Activated CD8-positive, alpha-beta memory T cell treated with anti-CD3 and anti-CD28 coated beads for 1 hour (primary cell): Measurements from ENCODE around the gene RTEL1.
"Not testable (repeated sequence)": the region's sequence is repeated elsewhere in the genome, so short reads cannot be mapped to it uniquely, and the experiment has no call there.

Experiments
- DNase-seq, 2 donors: peaks; one replicate each; pipeline ENCODE4 v3.0.0-alpha.2; 2020; ENCODE audit warnings: low read depth in 1 of 2; ENCODE audit errors: extremely low read depth in 1 of 2

Gene RTEL1

DNA sequence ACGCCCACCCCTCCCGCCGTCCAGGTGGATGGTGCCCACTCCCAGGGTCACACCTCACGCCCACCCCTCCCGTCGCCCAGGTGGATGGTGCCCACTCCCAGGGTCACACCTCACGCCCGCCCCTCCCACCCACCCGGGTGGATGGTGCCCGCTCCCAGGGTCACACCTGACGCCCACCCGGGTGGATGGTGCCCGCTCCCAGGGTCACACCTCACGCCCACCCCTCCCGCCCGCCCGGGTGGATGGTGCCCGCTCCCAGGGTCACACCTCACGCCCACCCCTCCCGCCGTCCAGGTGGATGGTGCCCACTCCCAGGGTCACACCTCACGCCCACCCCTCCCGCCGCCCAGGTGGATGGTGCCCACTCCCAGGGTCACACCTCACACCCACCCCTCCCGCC is 7.6 kb upstream of the RTEL1 start:
- DNase-seq: not testable (repeated sequence)

DNA sequence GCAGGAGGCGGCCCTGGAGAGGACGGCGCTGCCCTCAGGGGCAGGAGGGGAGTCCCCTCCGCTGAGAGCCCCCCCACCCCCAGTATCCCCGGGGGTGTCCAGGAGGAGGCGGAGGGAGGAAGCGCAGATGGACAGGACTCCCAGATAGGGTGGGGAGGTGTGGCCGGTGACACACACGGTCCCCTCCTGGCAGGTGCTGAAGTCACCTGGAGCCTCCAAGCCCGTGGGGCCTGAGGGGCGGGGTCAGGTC is 6.2 kb upstream of the RTEL1 start:
- DNase-seq: no peak

- DNase-seq: no peak
These were observed 5.7 kb upstream of the RTEL1 start for GRCh38 chr20:63652192-63652980.

DNA sequence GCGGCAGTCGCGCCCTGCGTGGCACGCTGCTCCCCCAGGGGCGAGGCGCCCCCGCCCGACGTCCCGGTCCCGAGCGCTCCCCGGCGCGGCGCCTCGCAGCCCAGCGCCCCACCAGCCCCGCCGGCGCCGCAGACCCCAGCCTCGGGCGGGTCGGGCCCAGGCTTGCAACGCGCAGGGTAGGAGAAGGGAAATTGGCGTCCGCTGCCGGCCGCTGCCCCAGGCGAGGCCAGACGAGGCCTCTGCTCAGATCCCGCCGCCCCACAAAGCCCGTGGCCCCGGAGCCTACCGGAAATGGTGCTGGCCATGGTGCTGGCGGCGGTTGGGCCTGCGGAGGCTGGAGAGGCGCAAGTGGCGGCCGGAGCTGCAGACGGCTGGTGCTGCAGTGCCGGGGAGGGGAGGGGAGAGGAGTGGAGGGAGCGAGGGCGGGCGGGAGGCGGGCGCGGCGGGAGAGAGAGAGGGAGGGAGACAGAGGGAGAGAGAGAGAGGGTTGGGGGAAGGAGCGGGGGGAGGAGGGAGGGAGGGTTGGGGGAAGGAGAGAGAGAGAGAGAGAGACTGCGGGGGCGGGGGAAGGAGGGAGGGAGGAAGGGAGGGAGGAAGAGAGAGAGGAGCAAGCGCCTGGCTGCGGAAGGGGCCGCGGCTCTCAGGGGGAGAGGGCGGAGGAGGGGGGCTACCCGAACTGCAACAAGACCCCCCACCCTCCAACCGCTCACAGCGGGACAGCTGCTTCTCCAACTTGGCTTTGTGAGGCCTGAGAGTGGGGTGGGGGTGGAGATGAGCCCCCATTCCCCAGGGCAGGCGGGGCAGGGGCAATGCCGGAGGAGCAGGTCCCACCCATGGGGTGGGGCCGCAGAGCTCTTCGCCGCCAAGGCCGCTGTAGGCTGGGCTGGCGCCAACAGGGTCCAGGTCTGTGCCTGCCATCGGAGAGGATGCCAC is 4.8 kb upstream of the RTEL1 start, which contains the start of gene STMN3:
Gene STMN3, minus strand, starts transcription at position 384 of the 933 bp plus-strand sequence. Its CDS starts 79 bp downstream, at position 305.
- peak in 1 of 2 donors; percentile 53 for DNase-seq

DNA sequence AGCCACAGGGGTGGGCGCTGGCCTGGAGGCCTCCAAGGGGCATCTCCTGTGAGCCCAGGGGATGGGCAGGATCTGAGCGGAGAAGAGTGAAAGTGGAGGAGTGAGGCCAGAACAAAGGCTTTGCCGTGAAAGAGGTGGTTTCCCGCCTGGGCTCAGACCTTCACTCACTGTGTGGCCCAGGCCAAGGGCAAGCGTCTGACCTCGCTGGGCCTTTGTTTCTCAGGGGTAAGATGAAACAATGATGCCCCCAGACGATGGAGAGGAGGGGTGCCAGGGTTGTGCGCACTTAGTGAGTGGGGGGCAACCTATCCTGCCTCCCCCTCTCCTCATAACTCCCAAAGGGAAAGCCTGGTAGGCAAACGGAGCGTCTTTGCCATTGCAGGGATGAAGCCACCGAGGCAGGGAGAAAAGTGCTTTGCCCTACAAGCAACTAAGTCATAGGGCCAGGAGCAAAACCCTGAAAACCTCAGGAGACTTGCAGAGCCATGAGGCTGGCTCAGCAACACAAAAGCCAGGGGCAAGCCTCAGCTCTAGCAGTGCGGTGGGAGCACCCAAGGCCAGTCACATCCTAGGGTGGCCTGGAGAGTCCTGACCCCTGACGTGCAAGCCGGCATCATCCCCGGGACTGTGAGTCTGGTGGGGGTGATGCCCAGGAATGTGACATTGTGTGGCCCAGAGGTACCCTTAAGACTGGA is 4.0 kb upstream of the RTEL1 start:
- no peak for DNase-seq

DNA sequence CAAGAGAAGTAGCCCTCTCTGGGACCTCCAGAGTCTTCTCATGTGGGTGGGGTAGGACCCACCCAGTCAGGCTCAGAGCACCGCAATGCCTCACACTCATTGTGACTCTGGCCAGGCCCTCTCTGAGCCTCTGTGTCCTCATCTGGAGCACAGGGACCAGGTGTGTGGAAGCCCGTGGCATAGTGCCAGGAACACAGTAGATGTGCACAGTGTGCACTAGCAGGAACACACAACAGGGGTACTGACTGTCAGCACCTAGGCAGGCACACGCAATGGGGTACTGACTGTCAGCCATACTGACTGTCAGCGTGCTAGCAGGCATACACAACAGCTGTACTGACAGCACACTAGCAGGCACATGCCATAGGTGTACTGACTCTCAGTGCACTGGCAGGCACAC is 2.9 kb upstream of the RTEL1 start:
- no peak for DNase-seq

- no peak for DNase-seq
These were observed 1.7 kb upstream of the RTEL1 start for GRCh38 chr20:63656451-63656850.

- no peak for DNase-seq
These were observed 714 bp upstream of the RTEL1 start for GRCh38 chr20:63657260-63657936.

- no peak for DNase-seq
These were observed 656 bp downstream of the RTEL1 start for GRCh38 chr20:63658749-63659187.

- no peak for DNase-seq
These were observed 1.3 kb downstream of the RTEL1 start for GRCh38 chr20:63659370-63659769.

DNA sequence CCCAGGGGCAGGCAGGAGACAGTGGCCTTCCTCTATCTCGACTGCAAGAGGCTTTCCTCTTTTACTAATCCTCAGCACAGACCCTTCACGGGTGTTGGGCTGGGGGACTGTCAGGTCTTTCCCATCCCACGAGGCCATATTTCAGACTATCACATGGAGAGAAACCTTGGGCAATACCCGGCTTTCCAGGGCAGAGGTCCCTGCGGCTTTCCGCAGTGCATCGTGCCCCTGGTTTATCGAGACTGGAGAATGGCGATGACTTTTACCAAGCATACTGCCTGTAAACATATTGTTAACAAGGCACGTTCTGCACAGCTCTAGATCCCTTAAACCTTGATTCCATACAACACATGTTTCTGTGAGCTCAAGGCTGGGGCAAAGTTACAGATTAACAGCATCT is 2.1 kb downstream of the RTEL1 start:
- DNase-seq: not testable (repeated sequence)

DNA sequence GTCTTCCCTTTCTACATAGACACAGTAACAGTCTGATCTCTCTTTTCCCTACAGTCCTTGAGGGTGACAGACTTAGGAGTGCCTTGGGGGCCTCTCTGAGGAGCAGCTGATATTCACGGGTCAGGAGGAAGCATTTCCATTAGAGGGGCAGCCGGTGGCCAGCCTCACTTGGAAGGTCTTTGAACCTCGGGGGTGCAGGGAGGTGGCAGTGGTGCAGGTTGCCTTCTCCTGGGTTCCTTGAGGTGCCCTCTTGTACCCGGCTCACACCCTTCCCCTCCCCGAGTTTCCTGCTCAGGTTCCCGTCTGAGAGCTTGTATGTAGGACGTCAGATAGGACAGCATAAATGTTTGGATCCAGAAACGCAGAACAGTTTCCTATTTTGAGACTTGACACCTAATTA is 2.5 kb downstream of the RTEL1 start:
- no peak for DNase-seq

DNA sequence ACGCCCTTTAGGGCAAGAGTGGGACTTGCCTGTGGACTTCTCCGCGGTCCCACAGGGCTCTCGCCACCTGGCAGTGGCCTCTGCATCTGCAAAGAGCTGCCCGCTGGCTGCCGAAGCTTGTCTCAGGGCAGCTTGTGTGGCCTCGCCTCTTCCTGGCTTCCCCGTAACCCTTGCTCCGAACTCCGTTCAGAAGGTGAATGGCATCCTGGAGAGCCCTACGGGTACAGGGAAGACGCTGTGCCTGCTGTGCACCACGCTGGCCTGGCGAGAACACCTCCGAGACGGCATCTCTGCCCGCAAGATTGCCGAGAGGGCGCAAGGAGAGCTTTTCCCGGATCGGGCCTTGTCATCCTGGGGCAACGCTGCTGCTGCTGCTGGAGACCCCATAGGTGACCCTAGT is 3.0 kb downstream of the RTEL1 start:
- no peak for DNase-seq

DNA sequence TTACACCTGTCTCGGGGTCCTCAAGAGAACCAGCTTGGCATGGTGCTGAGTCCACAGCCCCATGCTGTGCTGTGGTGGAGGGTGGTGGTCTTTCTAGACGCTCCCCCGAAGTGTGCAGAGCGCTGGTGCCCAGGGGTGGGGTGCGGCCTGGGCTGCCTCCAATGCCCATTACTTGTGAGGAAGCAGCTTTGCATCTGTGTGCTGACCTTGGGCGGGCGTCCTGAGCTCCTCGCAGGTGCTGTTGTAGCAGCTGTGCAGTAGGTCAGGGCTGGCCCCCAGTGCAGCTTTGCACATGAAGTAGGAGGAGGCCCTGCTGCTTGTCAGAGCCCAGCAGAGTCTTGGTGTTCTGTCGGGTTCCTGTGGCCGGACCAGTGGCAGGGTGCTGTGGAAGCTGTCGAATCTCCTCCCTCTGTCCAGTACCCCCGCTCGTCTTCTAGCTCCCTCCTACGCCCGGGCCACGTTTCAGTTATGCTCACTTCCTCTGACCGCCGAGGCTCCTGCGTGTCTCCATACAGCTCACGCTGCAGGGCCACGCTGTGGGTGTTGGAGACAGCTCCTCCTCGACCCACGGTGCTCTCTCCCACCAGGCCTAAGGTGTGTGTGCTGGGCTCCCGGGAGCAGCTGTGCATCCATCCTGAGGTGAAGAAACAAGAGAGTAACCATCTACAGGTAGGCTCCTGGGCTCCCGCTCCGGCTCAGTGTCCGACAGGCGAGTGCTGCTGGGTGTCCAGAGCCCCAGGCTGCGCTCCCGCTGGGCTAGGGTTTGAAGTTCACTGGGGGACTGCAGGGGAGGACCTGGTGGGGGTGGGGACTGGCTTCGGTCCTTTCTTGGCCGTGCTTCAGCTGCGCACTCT is 4.1 kb downstream of the RTEL1 start:
- no peak for DNase-seq

- no peak for DNase-seq
These were observed 4.7 kb downstream of the RTEL1 start for GRCh38 chr20:63662813-63663189.

DNA sequence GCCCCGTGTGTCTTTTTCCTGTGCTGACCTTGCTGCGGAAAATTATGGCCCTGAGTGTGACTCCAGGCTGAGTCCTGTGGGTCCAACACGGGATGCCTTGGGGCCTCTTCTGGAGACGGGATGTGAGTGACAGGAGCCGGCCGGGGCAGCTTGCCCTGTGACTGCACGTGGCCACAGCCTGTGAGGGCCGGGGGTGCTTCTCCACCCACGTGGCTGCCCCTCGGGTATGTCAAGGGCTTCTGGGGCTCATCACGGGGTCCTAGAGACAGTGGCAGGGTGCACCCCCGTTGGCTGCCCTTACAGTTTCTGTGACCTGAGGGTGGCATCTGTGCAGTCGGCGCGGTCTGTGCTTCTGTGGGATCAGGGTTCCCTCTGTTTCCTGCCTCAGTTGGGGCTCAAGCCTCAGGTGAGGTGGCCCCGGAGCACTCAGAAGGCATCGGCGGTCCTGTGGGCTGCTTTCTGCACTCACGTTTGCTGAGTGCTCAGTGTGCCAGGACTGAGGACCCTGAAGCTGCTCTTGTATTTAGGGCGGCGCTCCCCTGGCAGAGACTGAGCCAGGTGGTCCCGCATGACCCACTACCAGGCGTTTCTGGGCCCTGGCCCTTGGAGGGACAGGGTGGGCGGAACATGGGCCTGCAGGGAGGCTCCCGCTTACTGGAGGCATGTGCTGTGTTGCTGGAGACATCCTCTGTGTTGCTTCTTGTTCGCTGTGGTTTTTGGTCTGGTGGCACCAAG is 5.4 kb downstream of the RTEL1 start:
- no peak for DNase-seq

- no peak for DNase-seq
These were observed 6.2 kb downstream of the RTEL1 start for GRCh38 chr20:63664143-63664851.

- no peak for DNase-seq
These were observed 6.9 kb downstream of the RTEL1 start for GRCh38 chr20:63664861-63665594.
